ENCODE measurements around the gene CACNA1G. TPM values are rescaled to one million over a fixed set of nuclear protein-coding genes. Genes with fewer than 3 reads are reported as not detected.

The CACNA1G gene
- total RNA-seq, 1 experiment from 2014 or later = not detected

DNA sequence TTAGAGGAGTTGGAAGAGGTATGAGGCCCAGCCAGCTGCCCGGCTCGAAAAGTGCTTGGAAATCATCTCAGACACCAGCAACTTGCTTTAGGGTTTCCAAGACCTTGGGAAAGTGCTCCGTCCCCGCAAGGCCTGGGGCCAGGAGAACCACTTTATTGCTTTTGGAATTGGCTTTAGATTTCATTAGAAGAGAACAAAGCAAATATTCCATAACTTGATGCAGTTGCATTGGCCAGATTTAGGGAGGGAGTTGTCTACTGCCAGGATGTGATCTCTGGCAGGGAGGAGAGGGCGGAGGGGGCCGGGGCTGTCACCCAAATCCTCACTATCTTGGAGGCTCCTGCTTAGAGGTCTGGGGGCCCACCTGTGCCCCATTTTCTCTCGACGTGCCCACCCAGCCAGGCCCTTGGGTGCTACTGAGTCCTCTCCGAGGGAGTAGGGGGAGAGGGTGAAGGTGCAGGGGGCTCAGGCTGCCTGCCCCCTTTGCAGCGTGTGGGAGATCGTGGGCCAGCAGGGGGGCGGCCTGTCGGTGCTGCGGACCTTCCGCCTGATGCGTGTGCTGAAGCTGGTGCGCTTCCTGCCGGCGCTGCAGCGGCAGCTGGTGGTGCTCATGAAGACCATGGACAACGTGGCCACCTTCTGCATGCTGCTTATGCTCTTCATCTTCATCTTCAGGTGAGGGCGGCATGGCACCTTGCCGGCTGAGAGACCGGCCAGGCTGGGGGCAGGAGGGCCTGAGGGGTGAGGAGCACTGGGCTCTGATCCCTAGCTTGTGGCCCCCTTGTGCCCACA is 30.6 kb downstream of the CACNA1G start:
- DNase-seq (ENCODE audit: low read depth, low spot score) = no peak
- in situ Hi-C loops (cut with HindIII; ENCODE audit: low pct_unique_long_range_greater_than_20kb, low sequenced_read_pairs) = no loop called here

- in situ Hi-C loops (cut with HindIII; ENCODE audit: low pct_unique_long_range_greater_than_20kb, low sequenced_read_pairs) = no loop called here
- no peak for DNase-seq (ENCODE audit: low read depth, low spot score)
Measured at GRCh38 chr17:50593321-50593720, 32.8 kb downstream of the CACNA1G start.

DNA sequence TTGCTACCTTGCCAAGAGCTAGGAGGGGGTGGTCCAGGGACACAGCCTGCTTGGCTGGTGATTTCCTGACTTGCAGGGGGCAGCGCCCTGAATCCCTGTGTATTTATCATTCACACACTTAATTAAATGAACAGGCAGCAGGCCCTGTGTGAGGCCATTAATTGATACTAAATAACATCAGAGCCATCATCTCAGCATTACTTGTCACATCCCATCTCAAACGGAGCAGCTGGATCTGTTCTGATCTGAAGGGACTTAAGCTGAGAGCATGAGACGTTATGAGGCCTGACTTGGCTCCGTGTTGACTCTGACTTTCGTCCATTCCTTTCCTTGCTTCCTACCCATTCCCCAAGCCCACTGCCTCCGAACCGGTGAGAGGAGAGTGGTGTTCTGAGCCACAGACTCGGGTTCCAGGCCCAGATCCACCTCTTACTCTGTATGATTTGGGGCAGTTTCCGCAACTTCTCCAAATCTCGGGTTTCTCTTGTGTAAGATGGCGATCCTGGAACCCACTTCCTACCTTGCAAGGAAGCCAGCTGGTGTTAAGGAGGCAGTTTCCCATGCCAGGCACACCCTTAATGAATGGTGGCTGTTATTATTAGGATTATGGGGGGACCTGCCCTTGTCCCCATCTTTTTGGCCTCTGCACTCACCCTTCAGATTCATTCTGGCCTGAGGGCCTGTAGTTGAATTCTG is 33.8 kb downstream of the CACNA1G start:
- DNase-seq (ENCODE audit: low read depth, low spot score) = no peak
- in situ Hi-C loops (cut with HindIII; ENCODE audit: low pct_unique_long_range_greater_than_20kb, low sequenced_read_pairs) = no loop called here

GRCh38 chr17:50594892-50595291 is 34.4 kb downstream of the CACNA1G start:
- DNase-seq (ENCODE audit: low read depth, low spot score) = no peak
- in situ Hi-C loops (cut with HindIII; ENCODE audit: low pct_unique_long_range_greater_than_20kb, low sequenced_read_pairs) = no loop called here

GRCh38 chr17:50596191-50597037 is 35.9 kb downstream of the CACNA1G start:
- DNase-seq (ENCODE audit: low read depth, low spot score) = peak; percentile 20
- in situ Hi-C loops (cut with HindIII; ENCODE audit: low pct_unique_long_range_greater_than_20kb, low sequenced_read_pairs) = no loop called here

DNA sequence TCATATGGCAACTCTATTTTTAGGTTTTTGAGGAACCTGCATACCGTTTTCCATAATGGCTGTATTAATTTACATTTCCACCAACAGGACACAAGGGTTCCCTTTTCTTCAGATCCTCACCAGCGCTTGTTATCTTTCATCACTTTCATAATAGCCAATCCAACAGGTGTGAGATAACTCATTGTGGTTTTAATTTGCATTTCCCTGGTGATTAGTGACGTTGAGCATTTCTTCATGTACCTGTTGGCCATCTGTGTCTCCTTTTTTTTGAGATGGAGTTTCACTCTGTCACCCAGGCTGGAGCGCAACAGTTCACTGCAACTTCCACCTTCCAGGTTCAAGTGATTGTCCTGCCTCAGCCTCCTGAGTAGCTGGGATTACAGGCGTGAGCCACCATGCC is 38.0 kb downstream of the CACNA1G start:
- in situ Hi-C loops (cut with HindIII; ENCODE audit: low pct_unique_long_range_greater_than_20kb, low sequenced_read_pairs) = no loop called here
- DNase-seq (ENCODE audit: low read depth, low spot score) = no peak

DNA sequence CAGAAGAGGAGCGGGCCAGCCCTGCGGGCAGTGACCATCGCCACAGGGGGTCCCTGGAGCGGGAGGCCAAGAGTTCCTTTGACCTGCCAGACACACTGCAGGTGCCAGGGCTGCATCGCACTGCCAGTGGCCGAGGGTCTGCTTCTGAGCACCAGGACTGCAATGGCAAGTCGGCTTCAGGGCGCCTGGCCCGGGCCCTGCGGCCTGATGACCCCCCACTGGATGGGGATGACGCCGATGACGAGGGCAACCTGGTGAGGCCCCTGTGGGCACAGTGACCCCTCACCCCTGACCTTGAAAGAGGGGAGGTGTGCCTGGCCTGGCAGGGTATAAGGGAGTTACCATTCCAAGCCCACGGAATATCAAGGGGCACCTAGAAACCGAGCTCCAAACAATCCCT is 39.1 kb downstream of the CACNA1G start:
- in situ Hi-C loops (cut with HindIII; ENCODE audit: low pct_unique_long_range_greater_than_20kb, low sequenced_read_pairs) = no loop called here

GRCh38 chr17:50601823-50602375 is 41.4 kb downstream of the CACNA1G start:
- no peak for DNase-seq (ENCODE audit: low read depth, low spot score)
- in situ Hi-C loops (cut with HindIII; ENCODE audit: low pct_unique_long_range_greater_than_20kb, low sequenced_read_pairs) = no loop called here

More for the DNA sequence above, 39.1 kb downstream of the CACNA1G start:
- no peak for DNase-seq (ENCODE audit: low read depth, low spot score)

- in situ Hi-C loops (cut with HindIII; ENCODE audit: low pct_unique_long_range_greater_than_20kb, low sequenced_read_pairs) = no loop called here
- no peak for DNase-seq (ENCODE audit: low read depth, low spot score)
Measured at GRCh38 chr17:50602836-50603235, 42.3 kb downstream of the CACNA1G start.

GRCh38 chr17:50603340-50603739 is 42.8 kb downstream of the CACNA1G start:
- DNase-seq (ENCODE audit: low read depth, low spot score) = peak; percentile 30

DNA sequence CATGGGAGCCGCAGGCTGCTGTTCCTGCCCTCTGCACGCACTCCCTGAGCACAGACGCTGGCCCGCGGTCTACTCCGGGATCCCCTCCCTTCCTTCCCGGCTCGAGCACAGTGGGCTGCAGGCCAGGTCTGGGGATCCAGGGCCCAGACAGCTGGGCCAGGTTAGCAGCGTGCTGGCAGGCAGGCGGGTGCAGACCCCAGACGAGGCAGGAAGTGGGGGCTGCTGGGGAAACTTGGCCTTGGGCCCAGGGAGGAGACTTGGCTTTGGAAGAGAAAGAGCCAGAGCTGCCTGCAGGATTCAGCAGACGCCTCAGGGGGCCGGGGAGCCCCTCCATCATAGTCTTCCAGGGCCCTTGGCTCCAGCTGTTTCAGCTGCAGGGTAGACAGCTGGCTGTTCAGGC is 44.0 kb downstream of the CACNA1G start:
- DNase-seq (ENCODE audit: low read depth, low spot score) = no peak
- in situ Hi-C loops (cut with HindIII; ENCODE audit: low pct_unique_long_range_greater_than_20kb, low sequenced_read_pairs) = no loop called here

More at GRCh38 chr17:50603340-50603739, 42.8 kb downstream of the CACNA1G start:
- in situ Hi-C loops (cut with HindIII; ENCODE audit: low pct_unique_long_range_greater_than_20kb, low sequenced_read_pairs) = no loop called here

GRCh38 chr17:50605429-50605828 is 44.9 kb downstream of the CACNA1G start:
- in situ Hi-C loops (cut with HindIII; ENCODE audit: low pct_unique_long_range_greater_than_20kb, low sequenced_read_pairs) = no loop called here
- DNase-seq (ENCODE audit: low read depth, low spot score) = no peak

DNA sequence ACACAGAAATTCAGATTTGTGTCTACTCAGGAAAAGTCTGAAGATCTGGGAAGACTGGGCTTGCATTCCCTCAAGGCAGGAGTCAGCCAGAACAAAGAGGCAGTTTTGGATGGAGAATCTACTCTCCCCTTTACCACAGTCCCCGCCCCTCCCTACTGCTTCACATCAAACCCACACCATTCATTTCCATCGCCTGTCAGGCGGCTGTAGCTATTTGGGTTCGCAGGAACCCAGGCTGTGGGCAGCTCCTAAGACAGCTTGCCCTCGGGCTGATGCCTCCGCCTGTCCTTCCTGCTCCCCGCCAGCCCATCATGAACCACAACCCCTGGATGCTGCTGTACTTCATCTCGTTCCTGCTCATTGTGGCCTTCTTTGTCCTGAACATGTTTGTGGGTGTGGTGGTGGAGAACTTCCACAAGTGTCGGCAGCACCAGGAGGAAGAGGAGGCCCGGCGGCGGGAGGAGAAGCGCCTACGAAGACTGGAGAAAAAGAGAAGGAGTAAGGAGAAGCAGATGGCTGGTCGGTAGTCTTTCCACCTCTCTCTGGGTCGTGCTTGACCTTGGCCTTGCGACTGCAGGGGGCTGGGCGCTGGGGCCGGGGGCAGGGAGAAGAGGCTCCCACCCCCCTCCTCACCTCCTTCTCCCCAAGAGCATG is 47.1 kb downstream of the CACNA1G start:
- no peak for DNase-seq (ENCODE audit: low read depth, low spot score)
- in situ Hi-C loops (cut with HindIII; ENCODE audit: low pct_unique_long_range_greater_than_20kb, low sequenced_read_pairs) = no loop called here

DNA sequence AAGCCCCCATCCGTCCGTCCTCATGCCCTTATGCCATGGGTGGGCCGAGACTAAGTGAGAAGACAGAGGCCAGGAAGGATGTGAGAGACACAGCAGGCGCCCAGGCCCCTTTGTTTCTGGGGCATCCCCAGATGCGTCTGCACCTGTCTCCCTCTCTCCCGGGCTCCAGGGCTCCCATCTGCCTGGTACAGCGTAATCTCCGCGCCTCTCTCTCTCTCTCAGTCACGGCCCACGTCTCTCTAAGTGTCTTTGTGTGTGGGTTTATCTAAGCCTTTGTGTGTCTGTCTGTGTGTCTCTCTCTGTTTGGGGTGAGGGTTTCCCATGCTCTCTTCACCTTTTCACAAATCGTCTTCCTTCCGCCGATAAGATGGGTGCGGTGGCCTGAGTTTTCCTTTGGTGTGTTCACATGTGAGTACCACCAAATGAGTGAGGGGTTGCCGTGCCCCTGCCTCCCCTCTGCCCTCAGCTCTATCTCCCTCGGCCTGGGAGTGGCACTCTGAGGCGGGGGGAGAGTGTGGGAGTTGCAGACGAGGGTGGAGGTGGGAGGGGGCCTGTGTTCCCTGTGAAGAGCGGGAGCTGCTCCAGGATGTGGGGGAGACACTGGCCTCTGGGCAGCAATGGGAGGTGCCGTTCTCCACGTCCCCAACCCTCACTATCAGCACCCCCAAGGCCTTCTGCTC is 48.3 kb downstream of the CACNA1G start:
- in situ Hi-C loops (cut with HindIII; ENCODE audit: low pct_unique_long_range_greater_than_20kb, low sequenced_read_pairs) = no loop called here
- DNase-seq (ENCODE audit: low read depth, low spot score) = no peak

DNA sequence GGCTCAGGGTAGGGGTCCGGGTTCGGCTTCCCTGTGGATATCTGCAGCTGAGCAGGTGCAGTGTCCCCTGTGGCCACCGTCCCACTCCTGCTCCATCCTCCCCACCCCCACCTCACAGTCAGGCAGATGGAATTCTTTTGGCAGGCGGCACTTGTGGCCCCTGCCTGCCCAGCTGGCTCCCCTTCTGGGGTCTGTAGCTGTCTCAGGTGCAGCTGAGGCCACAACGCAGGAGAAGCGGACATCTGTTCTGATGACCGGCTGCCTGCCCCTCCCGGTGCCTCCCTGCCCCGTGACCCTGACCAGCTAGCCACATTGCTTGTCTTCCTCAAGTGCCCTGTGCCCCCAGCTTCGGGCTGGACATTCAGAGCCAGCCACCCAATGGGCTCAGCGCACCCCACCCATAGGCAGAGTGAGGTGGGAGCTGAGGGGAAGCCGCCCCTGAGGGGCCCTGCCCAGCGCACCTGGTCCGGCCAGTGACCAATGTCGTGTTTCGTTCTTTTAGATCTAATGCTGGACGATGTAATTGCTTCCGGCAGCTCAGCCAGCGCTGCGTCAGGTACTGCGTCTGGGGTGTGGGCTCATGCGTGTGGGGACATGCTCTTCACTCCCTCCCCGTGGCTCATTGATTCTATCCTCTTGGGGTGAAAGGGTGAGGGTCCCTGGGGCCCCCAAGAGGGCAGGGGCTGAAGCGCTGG is 49.0 kb downstream of the CACNA1G start:
- in situ Hi-C loops (cut with HindIII; ENCODE audit: low pct_unique_long_range_greater_than_20kb, low sequenced_read_pairs) = no loop called here
- no peak for DNase-seq (ENCODE audit: low read depth, low spot score)

DNA sequence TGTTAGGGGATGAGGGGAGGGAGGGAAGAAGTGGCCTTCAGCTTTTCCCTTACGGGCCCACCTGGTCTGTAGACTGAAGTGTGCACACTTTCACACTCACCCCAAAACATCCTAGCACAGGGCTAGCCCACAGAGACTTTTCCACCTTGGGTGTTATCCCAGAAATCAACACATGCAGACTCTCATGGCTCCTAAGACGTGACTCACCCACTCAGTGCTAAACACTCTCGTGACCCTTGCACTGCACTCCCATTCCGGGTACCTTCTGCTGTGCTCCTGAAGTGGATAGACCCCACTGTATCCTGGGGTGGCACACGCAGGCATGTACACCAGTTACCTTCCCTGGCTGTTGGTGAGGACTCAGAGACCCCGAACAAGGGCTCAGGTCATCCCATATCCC is 51.1 kb downstream of the CACNA1G start:
- DNase-seq (ENCODE audit: low read depth, low spot score) = no peak
- in situ Hi-C loops (cut with HindIII; ENCODE audit: low pct_unique_long_range_greater_than_20kb, low sequenced_read_pairs) = no loop called here
